Panc1 (cell line): ENCODE results near the gene TMEM45A. TPM values are rescaled to one million over a fixed set of nuclear protein-coding genes. Genes with fewer than 3 reads are reported as not detected.
"Not testable (repeated sequence)": the region's sequence is repeated elsewhere in the genome, so short reads cannot be mapped to it uniquely, and the experiment has no call there.

Experiments
- ATAC-seq: fragments of 200-7000 bp; cut with Tn5 transposase; 2 replicates; pipeline ENCODE4 v1.9.1; 2020; ENCODE audit warnings: mild to moderate bottlenecking, moderate library complexity
- BruUV-seq: library from RNA; stranded (reverse); fragments of 400-500 nt; replicated peaks from 2 replicates; lab custom pipeline; 2021; lab: Mats Ljungman, UMichigan
- CTCF ChIA-PET: fragments of 300-600 bp; sonication (Branson Sonifier 250); formaldehyde crosslinking; loops from one replicate; lab custom pipeline; 2022; ENCODE audit warnings: antibody characterized with exemption; lab: Charles Lee
- POLR2A ChIA-PET: fragments of 300-600 bp; sonication (Branson Sonifier 250); formaldehyde crosslinking; loops from one replicate; lab custom pipeline; 2022; ENCODE audit warnings: antibody characterized with exemption; lab: Charles Lee
- DNase-seq: peaks from one replicate; pipeline ENCODE4 v3.0.0-alpha.2; 2010; ENCODE audit warnings: low read depth, low spot score
- H3K27ac ChIP-seq: 2 replicates; pipeline ENCODE4 v1.5.1; 2011; ENCODE audit warnings: mild to moderate bottlenecking, low read length, inconsistent platforms
- H3K27me3 ChIP-seq: fragments of 200-500 bp; sonication (Bioruptor generic); 2 replicates; pipeline ENCODE4 v1.6.0; 2014; ENCODE audit warnings: low read length, inconsistent platforms; ENCODE audit not compliant: control insufficient read depth, insufficient read depth
- H3K36me3 ChIP-seq: fragments of 200-500 bp; sonication (Bioruptor generic); 2 replicates; pipeline ENCODE4 v1.5.1; 2014; ENCODE audit warnings: inconsistent platforms, mild to moderate bottlenecking, low read length, moderate library complexity; ENCODE audit not compliant: control insufficient read depth, insufficient read depth
- H3K4me1 ChIP-seq: 2 replicates; pipeline ENCODE4 v1.5.1; 2011; ENCODE audit warnings: inconsistent platforms, mild to moderate bottlenecking, low read length, moderate library complexity; ENCODE audit not compliant: control insufficient read depth, insufficient read depth
- H3K4me3 ChIP-seq, 2 experiments: 2 replicates each; pipeline ENCODE4 v1.5.1; 2011 to 2012; ENCODE audit warnings: low read depth in 2 of 2, low read length in 2 of 2, mild to moderate bottlenecking in 2 of 2, inconsistent platforms in 1 of 2, moderate library complexity in 1 of 2
- H3K9me3 ChIP-seq: fragments of 200-500 bp; sonication (Bioruptor generic); 2 replicates; pipeline ENCODE4 v1.5.1; 2014; ENCODE audit warnings: low read depth, mild to moderate bottlenecking, inconsistent platforms, low read length, moderate library complexity; ENCODE audit not compliant: control insufficient read depth, insufficient read depth
- CTCF ChIP-seq: fragments of 450-650 bp; IDR thresholded peaks from 2 replicates; pipeline ENCODE4 v1.5.1; 2017; ENCODE audit warnings: mild to moderate bottlenecking
- POLR2AphosphoS5 ChIP-seq: IDR thresholded peaks from 2 replicates; pipeline ENCODE4 v1.6.1; 2012; ENCODE audit warnings: mild to moderate bottlenecking, low read depth, low read length, moderate library complexity
- REST ChIP-seq, 2 experiments: IDR thresholded peaks; 2 replicates each; pipeline ENCODE4 v1.6.1; 2011 to 2012; ENCODE audit warnings: low read depth in 2 of 2, control low read depth in 1 of 2, low read length in 1 of 2, mild to moderate bottlenecking in 1 of 2, moderate library complexity in 1 of 2; ENCODE audit not compliant: insufficient read depth in 1 of 2
- SIN3A ChIP-seq: IDR thresholded peaks from 2 replicates; pipeline ENCODE4 v1.6.1; 2012; ENCODE audit warnings: low read depth, mild to moderate bottlenecking, low read length, moderate library complexity, borderline replicate concordance; ENCODE audit not compliant: insufficient read depth
- TCF7L2 ChIP-seq: IDR thresholded peaks from 2 replicates; pipeline ENCODE4 v1.6.1; 2011; ENCODE audit warnings: mild to moderate bottlenecking, low read depth, low read length, inconsistent platforms
- in situ Hi-C: cut with HindIII; loops from 2 replicates; pipeline ENCODE4 v1.10.0; 2016; ENCODE audit warnings: low sequenced_read_pairs, low pct_unique_long_range_greater_than_20kb
- intact Hi-C: fragments of 100-400 bp; cut with micrococcal nuclease; formaldehyde crosslinking; loops from one replicate; pipeline ENCODE4 v1.10.0; 2022; ENCODE audit not compliant: unreplicated experiment
- total RNA-seq: library from RNA; stranded (reverse); gene quantifications from one replicate; pipeline ENCODE4 v1.2.1, GENCODE V29; 2021; ENCODE audit not compliant: unreplicated experiment

TMEM45A gene
- total RNA-seq, 1 experiment from 2014 or later, result 8.6 TPM

- H3K36me3 ChIP-seq, POLR2A ChIA-PET, H3K27me3 ChIP-seq, H3K27ac ChIP-seq, ATAC-seq, H3K9me3 ChIP-seq, BruUV-seq, intact Hi-C loops, H3K4me1 ChIP-seq, DNase-seq, in situ Hi-C loops, CTCF ChIA-PET, H3K4me3 ChIP-seq: not testable (repeated sequence)
Measured at GRCh38 chr3:100509818-100510217, 17.4 kb downstream of the TMEM45A start.

GRCh38 chr3:100516232-100516631 is 23.8 kb downstream of the TMEM45A start:
- intact Hi-C loops, result no loop called here
- no TSS peak for BruUV-seq

More at GRCh38 chr3:100516232-100516631, 23.8 kb downstream of the TMEM45A start:
- DNase-seq (no peak), ATAC-seq (no peak)
- no peaks in the 10 kb centered on the region for H3K4me1 ChIP-seq
- H3K9me3 ChIP-seq, result no peaks in the 10 kb centered on the region
- H3K27me3 ChIP-seq, result no peaks in the 10 kb centered on the region
- H3K36me3 ChIP-seq, result no peaks in the 10 kb centered on the region
- TF ChIP-seq TCF7L2 (no peak), POLR2AphosphoS5 (no peak), CTCF (no peak), SIN3A (no peak), REST (IDR thresholded peaks at IDR 0.05; ENCODE audit: insufficient read depth in 1 of 2, low read depth in 2 of 2, low read length in 1 of 2) (no peak)
- ChIA-PET POLR2A (no interaction called here), CTCF (no interaction called here)
- no peak overlapping the region for H3K4me3 ChIP-seq
- in situ Hi-C loops, result no loop called here
- no peak overlapping the region for H3K27ac ChIP-seq
